H54 (cell line): ENCODE measurements around the gene HTR6.

Experiments
- DNase-seq: peaks from one replicate; pipeline ENCODE4 v3.0.0; 2011; ENCODE audit warnings: low spot score, mixed read lengths; ENCODE audit not compliant: insufficient read length
- FAIRE-seq: peaks from 3 replicates; lab custom pipeline; 2011; peaks lifted over from hg19 to GRCh38; lab: Jason Lieb, UNC
- POLR2A ChIP-seq: IDR thresholded peaks from 2 replicates; pipeline ENCODE4 v1.6.1; 2011; ENCODE audit warnings: low read depth, mild to moderate bottlenecking, low read length

The HTR6 gene

DNA sequence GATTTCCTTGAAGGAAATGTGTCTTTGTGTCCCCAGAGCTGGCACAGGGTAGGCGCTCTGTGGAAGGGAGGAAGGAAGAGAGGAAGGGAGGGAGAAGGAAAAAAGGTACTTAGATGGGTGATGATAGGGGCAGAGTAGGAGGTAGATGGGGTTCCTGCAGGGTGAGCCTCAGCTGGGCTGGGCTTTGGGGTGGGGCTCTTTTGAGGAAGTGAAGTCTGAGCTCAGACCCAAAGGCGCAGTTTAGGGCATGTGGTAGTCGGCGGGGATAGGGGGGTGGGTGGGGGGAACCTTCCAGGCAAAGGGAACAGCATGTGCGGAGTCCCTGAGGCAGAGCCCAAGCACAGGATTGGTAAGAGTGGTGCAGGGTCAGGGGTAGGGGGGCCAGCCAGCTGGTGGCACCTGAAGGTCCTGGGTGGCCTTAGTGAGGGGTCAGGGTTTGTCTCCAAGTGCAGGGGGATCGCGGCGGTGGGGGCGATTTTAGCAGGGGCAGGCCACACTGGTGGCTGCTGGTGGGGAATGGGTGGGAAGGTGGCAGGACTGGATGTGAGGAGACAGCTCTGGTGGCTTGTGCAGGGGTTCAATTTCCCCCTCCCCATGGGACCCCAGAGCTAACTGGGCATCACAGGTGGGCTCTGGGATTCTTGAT lies 8.4 kb upstream of the HTR6 start:
- no peak for TF ChIP-seq POLR2A
- no peak for FAIRE-seq
- no peak for DNase-seq

DNA sequence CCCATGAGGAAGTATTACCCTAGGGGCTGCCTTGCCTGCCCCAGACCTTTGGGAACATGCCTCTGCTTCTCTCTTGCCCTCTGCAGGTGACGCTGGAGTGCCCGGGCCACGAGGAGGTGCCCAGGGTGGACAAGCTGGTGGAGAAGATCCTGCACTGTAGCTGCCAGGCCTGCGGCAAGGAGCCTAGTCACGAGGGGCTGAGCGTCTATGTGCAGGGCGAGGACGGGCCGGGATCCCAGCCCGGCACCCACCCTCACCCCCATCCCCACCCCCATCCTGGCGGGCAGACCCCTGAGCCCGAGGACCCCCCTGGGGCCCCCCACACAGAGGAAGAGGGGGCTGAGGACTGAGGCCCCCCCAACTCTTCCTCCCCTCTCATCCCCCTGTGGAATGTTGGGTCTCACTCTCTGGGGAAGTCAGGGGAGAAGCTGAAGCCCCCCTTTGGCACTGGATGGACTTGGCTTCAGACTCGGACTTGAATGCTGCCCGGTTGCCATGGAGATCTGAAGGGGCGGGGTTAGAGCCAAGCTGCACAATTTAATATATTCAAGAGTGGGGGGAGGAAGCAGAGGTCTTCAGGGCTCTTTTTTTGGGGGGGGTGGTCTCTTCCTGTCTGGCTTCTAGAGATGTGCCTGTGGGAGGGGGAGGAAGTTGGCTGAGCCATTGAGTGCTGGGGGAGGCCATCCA lies 7.8 kb upstream of the HTR6 start:
- no peak for FAIRE-seq
- no peak for TF ChIP-seq POLR2A
- no peak for DNase-seq

DNA sequence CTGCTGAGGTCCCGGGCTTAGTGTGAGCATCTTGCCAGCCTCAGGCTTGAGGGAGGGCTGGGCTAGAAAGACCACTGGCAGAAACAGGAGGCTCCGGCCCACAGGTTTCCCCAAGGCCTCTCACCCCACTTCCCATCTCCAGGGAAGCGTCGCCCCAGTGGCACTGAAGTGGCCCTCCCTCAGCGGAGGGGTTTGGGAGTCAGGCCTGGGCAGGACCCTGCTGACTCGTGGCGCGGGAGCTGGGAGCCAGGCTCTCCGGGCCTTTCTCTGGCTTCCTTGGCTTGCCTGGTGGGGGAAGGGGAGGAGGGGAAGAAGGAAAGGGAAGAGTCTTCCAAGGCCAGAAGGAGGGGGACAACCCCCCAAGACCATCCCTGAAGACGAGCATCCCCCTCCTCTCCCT lies 7.2 kb upstream of the HTR6 start:
- DNase-seq = no peak
- TF ChIP-seq POLR2A = no peak
- no peak for FAIRE-seq

DNA sequence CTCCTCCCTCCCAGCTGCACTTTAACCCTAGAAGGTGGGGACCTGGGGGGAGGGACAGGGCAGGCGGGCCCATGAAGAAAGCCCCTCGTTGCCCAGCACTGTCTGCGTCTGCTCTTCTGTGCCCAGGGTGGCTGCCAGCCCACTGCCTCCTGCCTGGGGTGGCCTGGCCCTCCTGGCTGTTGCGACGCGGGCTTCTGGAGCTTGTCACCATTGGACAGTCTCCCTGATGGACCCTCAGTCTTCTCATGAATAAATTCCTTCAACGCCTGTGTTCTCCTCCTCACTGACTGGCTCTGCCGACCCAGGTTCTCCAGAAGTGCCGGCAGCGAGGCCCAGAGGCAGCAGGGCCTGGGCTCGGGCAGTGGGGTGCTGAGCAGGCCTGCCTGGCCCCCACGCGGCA lies 6.5 kb upstream of the HTR6 start:
- FAIRE-seq = no peak
- TF ChIP-seq POLR2A = no peak
- DNase-seq = no peak

DNA sequence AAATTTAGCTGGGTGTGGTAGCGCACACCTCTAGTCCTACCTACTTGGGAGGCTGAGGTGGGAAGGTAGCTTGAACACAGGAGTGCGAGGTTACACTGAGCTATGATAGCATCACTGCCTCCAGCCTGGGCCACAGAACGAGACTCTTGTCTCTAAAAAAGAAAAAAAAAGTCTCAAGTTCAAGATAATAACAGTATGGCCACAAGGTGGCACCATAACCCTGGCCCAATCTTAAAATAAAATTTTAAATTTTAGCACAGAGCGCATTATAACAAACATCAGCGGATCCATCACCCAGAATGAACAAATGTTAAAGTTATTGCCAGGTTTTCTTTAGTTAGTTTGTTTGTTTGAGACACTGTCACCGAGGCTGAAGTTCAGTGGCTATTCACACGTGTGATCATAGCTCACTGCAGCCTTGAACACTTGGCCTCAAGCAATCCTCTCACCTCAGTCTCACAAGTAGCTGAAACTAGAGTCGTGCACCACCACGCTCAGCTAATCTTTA lies 2.9 kb upstream of the HTR6 start:
- no peak for DNase-seq
- FAIRE-seq = no peak
- TF ChIP-seq POLR2A = no peak

DNA sequence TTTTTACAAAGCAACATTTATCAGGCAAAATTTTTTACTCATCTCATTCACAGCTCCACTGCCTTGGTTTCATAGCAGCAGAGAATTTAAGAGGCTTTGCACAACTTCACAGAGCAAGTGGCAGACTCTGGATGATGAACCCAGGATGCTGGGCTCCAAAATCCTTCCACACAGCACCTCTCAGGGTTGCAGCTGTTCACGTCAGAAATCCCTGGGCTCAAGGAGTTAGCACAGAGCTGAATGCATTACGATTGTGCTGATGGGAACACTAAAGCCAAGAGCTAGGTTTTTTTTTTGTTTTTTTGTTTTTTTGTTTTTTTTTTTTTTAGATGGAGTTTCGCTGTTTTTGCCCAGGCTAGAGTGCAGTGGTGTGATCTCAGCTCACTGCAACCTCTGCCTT lies 2.4 kb upstream of the HTR6 start:
- DNase-seq = no peak
- no peak for TF ChIP-seq POLR2A
- no peak for FAIRE-seq

DNA sequence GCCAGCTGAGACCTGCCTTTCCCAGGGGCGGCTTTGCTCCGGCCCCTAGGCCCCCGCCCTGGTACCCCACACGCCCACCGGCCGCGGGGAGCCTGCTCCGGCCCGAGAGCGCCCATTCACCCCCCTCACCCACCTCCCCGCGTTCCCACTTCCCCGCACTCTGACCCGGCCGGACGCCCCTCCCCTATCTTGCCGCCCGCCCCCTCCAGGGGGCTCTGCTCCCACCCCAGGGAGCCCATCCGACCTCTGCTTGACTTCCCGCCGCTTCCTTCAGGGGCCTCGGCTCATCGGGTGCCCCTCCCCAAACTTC lies 466 bp downstream of the HTR6 start:
- DNase-seq (no peak), FAIRE-seq (no peak)
- TF ChIP-seq POLR2A = no peak

DNA sequence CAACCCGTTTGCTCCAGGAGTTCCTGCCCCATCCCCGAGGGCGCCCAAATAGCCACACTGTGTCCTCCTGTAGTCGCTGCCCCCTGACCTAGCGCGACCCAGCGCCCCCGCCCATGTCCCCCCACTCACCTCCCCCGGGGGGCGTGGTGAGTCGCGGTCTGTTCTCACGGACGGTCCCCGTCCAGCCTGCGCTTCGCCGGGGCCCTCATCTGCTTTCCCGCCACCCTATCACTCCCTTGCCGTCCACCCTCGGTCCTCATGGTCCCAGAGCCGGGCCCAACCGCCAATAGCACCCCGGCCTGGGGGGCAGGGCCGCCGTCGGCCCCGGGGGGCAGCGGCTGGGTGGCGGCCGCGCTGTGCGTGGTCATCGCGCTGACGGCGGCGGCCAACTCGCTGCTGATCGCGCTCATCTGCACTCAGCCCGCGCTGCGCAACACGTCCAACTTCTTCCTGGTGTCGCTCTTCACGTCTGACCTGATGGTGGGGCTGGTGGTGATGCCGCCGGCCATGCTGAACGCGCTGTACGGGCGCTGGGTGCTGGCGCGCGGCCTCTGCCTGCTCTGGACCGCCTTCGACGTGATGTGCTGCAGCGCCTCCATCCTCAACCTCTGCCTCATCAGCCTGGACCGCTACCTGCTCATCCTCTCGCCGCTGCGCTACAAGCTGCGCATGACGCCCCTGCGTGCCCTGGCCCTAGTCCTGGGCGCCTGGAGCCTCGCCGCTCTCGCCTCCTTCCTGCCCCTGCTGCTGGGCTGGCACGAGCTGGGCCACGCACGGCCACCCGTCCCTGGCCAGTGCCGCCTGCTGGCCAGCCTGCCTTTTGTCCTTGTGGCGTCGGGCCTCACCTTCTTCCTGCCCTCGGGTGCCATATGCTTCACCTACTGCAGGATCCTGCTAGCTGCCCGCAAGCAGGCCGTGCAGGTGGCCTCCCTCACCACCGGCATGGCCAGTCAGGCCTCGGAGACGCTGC lies 1.1 kb downstream of the HTR6 start:
- no peak for DNase-seq
- no peak for TF ChIP-seq POLR2A
- no peak for FAIRE-seq

DNA sequence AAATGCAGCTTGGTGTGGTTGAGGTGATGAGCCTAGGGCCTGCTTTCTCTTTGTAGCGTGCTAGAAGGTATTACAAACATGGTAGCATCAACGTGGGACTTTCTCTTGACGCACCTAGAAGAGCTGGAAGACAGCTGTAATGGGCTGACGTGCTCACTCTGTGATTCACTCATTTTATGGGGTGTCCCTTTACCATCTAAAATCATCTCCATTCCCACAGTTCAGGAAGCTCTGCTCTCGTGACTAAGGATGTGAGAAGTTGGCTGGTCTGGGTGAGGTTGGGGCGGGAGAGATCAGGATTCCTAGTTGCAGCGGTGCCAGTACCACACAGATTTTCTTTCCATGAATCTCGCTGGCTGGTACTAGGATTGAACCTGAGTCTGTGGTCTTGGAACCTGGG lies 4.2 kb downstream of the HTR6 start:
- no peak for TF ChIP-seq POLR2A
- FAIRE-seq (no peak), DNase-seq (no peak)

DNA sequence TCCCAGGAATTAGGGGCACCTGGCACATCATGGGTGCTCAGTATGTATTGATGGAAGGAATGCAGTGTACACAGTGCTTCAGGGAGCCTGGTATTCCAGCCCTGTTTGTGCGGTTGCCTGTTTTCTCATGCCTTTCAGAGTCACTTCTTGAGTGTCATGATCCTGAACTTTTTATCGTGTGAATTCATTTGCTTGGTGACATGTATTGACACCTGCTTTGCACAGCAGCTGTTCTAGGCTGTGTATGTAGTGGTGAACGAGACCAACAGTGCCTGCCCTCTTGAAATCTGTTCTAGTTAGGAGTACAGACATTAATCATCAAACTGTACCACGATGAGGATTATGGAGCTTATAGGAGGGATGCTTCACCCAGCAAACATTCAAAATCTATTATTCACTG lies 6.1 kb downstream of the HTR6 start:
- FAIRE-seq = no peak
- no peak for TF ChIP-seq POLR2A

DNA sequence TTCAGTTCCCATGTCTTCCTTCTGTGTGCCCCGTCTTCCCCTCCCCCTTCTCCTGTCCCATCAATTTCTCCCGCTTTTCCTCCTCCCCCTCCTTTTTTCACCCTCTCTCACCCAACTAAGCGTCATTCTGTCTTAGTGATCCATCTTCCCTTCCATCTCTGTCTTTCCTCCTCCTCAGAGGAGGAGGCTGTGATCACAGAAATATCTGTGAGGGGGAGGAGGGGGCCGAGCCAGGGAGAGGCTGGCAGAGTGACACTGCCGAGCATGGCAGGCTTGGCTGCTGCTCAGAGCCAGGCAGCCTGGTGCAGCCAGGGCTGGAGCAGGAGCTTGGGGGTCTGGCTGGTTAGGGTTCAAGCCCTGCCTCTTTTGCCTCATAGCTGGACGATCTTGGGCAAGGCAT lies 7.6 kb downstream of the HTR6 start:
- no peak for TF ChIP-seq POLR2A
- DNase-seq (no peak), FAIRE-seq (no peak)

More for the DNA sequence above, 6.1 kb downstream of the HTR6 start:
- no peak for DNase-seq

DNA sequence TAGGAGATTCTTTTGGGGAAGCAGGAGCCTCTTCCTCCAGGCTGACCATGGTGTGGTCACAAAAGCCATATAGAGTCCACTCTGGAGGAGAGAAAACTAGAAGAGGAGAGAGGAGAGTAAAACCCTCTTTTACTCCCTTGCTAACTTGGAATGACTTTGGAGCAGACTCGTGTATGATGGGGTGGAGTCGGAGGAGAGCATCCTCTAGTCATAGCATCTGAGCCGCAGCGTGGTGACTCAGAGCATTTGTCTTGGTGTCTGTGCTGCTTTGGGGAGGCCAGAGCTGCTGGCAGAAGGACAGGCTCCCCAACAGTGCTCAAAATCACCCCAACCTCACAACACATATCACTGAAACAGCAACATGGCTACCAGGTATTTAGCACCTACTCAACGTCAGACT lies 11.1 kb downstream of the HTR6 start:
- no peak for DNase-seq
- FAIRE-seq = no peak
- no peak for TF ChIP-seq POLR2A

DNA sequence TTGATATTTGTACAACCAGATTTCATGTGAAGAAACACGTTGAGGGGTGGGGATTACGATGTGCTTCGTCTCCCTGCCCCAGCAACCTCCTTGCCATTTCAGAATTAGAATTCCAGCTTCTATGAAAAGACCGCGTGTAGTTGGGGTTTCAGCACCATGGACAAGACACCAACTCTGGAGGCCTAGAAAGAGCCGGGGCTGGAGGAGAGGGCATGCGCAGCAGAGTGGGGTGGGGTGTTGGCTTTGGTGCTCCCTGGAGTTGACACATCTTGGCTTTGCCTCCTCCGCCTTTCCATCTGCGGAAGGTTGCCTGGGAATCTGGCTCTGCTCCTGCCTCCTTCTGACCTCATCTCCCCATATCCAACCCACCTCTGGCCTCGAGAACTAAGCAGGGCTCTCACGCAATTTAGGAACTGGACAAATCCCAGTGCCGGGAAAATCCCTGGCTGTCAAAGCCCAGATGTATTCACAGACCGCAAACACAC lies 11.8 kb downstream of the HTR6 start:
- no peak for TF ChIP-seq POLR2A
- FAIRE-seq (no peak), DNase-seq (no peak)

DNA sequence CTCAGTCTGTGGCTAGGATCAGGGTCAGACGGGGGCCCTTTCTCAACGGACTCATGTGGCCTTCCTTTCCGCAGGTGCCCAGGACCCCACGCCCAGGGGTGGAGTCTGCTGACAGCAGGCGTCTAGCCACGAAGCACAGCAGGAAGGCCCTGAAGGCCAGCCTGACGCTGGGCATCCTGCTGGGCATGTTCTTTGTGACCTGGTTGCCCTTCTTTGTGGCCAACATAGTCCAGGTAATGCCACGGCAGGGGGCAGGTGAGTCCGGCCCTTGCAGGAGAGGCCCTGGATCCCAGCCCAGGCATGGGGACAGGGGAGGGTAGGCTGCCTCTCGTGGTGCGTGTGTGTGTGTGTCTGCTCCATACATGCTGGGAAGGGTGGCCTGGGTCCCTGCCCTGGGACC lies 13.8 kb downstream of the HTR6 start:
- DNase-seq (no peak), FAIRE-seq (no peak)
- TF ChIP-seq POLR2A = no peak
